ENCODE measurements around the gene CAMSAP1. TPM values are rescaled to one million over a fixed set of nuclear protein-coding genes. Genes with fewer than 3 reads are reported as not detected.

Gene CAMSAP1
- total RNA-seq, result 10 to 100 TPM; 20.2 to 27.0 TPM

GRCh38 chr9:135907431-135908092 is at the start of gene CAMSAP1:
CAMSAP1 (minus strand) TSS chr9:135907546; CDS start chr9:135907159, 387 bp downstream.
- Mint-ChIP-seq H3K36me3 (ENCODE audit: low read depth) (peaks cover 45% of the 10 kb centered on the region), H3K9me3 (peaks cover 7% of the 10 kb centered on the region), H3K27ac (peak within 1 kb of the TSS; percentile 82), H3K4me3 (peak within 1 kb of the TSS; percentile 78), H3K4me1 (ENCODE audit: low read depth) (peaks cover 57% of the 10 kb centered on the region), H3K27me3 (no peaks in the 10 kb centered on the region)
- DNase-seq (peak; percentile 93), ATAC-seq (peak; percentile 93)
- intact Hi-C loops (cut with micrococcal nuclease), result no loop called here
- CTCF ChIA-PET, result interaction anchor here (0.6 kb wide), 1 partner anchor 43 kb away, joined by 3 read pairs; no protein-coding TSS in a partner anchor
- TF ChIP-seq CTCF (IDR thresholded peaks at IDR 0.05), result no peak
- POLR2A ChIA-PET, result interaction anchor here (1.1 to 1.3 kb wide), 2 partner anchors 17 to 337 kb away, joined by 3 read pairs; no protein-coding TSS in a partner anchor

- Mint-ChIP-seq H3K9me3 (no peaks in the 10 kb centered on the region), H3K36me3 (ENCODE audit: low read depth) (peaks cover 17% of the 10 kb centered on the region), H3K4me3 (no peak overlapping the region), H3K4me1 (ENCODE audit: low read depth) (peaks cover 17% of the 10 kb centered on the region), H3K27ac (no peak overlapping the region), H3K27me3 (no peaks in the 10 kb centered on the region)
- POLR2A ChIA-PET, result no interaction called here
- CTCF ChIA-PET, result interaction anchor here (1.3 to 1.5 kb wide), 2 partner anchors 10 to 166 kb away, joined by 4 read pairs; no protein-coding TSS in a partner anchor
- no peak for DNase-seq
- TF ChIP-seq CTCF (IDR thresholded peaks at IDR 0.05), result no peak
- intact Hi-C loops (cut with micrococcal nuclease), result no loop called here
- ATAC-seq, result no peak
Measured at GRCh38 chr9:135956802-135957174, 49.4 kb upstream of the CAMSAP1 start.

- CTCF ChIA-PET, result interaction anchor here (1.3 to 1.5 kb wide), 3 partner anchors 11 to 167 kb away, joined by 4 read pairs; no protein-coding TSS in a partner anchor
- no peaks in the 10 kb centered on the region for H3K27me3 Mint-ChIP-seq
- POLR2A ChIA-PET, result no interaction called here
- DNase-seq (no peak), ATAC-seq (no peak)
- no peak overlapping the region for H3K4me3 Mint-ChIP-seq
- no peak for TF ChIP-seq CTCF (IDR thresholded peaks at IDR 0.05)
- intact Hi-C loops (cut with micrococcal nuclease), result no loop called here
- no peaks in the 10 kb centered on the region for H3K9me3 Mint-ChIP-seq
- H3K36me3 Mint-ChIP-seq (ENCODE audit: low read depth), result peaks cover 17% of the 10 kb centered on the region
- H3K4me1 Mint-ChIP-seq (ENCODE audit: low read depth), result peaks cover 13% of the 10 kb centered on the region
- no peak overlapping the region for H3K27ac Mint-ChIP-seq
Measured at GRCh38 chr9:135955934-135956801, 48.8 kb upstream of the CAMSAP1 start.

GRCh38 chr9:135952664-135953206 is 45.4 kb upstream of the CAMSAP1 start:
- CTCF ChIA-PET, result no interaction called here
- peaks cover 3% of the 10 kb centered on the region for H3K4me1 Mint-ChIP-seq (ENCODE audit: low read depth)

More at GRCh38 chr9:135952664-135953206, 45.4 kb upstream of the CAMSAP1 start:
- Mint-ChIP-seq H3K9me3 (no peaks in the 10 kb centered on the region), H3K27ac (no peak overlapping the region), H3K27me3 (no peaks in the 10 kb centered on the region), H3K36me3 (ENCODE audit: low read depth) (peaks cover 21% of the 10 kb centered on the region), H3K4me3 (no peak overlapping the region)
- intact Hi-C loops (cut with micrococcal nuclease), result no loop called here
- TF ChIP-seq CTCF (IDR thresholded peaks at IDR 0.05), result no peak
- no peak for DNase-seq
- POLR2A ChIA-PET, result interaction anchor here (0.6 kb wide), 1 partner anchor 32 kb away, joined by 3 read pairs; no protein-coding TSS in a partner anchor
- ATAC-seq, result no peak

Data from activated CD8-positive, alpha-beta T cell treated with anti-CD3 and anti-CD28 coated beads for 36 hours (primary cell).